GM23338 (cell line): ENCODE measurements around the gene ENOX2.

Experiments
- EZH2 ChIP-seq: fragments of 200-600 bp; sonication (generic); IDR thresholded peaks from one replicate; pipeline ENCODE4 v1.8.0; 2017; ENCODE audit warnings: antibody characterized with exemption, mild to moderate bottlenecking, low read depth; ENCODE audit not compliant: unreplicated experiment
- EZH2phosphoT487 ChIP-seq: fragments of 200-600 bp; sonication (generic); IDR thresholded peaks from one replicate; pipeline ENCODE4 v1.8.1; 2018; ENCODE audit warnings: antibody characterized with exemption; ENCODE audit not compliant: unreplicated experiment
- JUNB ChIP-seq: IDR thresholded peaks from one replicate; pipeline ENCODE4 v1.6.1; 2016; ENCODE audit warnings: antibody characterized with exemption; ENCODE audit not compliant: unreplicated experiment
- NANOG ChIP-seq: IDR thresholded peaks from 2 replicates; pipeline ENCODE4 v1.6.1; 2016; ENCODE audit warnings: antibody characterized with exemption, borderline replicate concordance
- POLR2AphosphoS5 ChIP-seq: IDR thresholded peaks from 2 replicates; pipeline ENCODE4 v1.6.1; 2016; ENCODE audit warnings: antibody characterized with exemption, low read depth
- ZNF114 ChIP-seq: fragments of 250-450 bp; sonication (Bioruptor Pico); IDR thresholded peaks from 2 replicates; pipeline ENCODE4 v1.5.0; 2020; ENCODE audit warnings: mild to moderate bottlenecking, moderate library complexity
- ZNF331 ChIP-seq: fragments of 250-450 bp; sonication (Bioruptor Pico); IDR thresholded peaks from 2 replicates; pipeline ENCODE4 v1.5.0; 2020; ENCODE audit warnings: low read depth, mild to moderate bottlenecking, moderate library complexity
- TF ChIP-seq, protein P1 (sequence below), 2 experiments: fragments of 200-600 bp in 1 of 2; sonication (generic) in 1 of 2; conservative IDR thresholded peaks; 2 replicates each; pipeline versions ENCODE4 v1.5.1 to v1.6.1; 2016 to 2017; ENCODE audit warnings: antibody characterized with exemption in 2 of 2, low read depth in 2 of 2, mild to moderate bottlenecking in 2 of 2, moderate library complexity in 1 of 2
- TF ChIP-seq, protein P2 (sequence below): IDR thresholded peaks from one replicate; pipeline ENCODE4 v1.6.1; 2018; ENCODE audit warnings: antibody characterized with exemption; ENCODE audit not compliant: unreplicated experiment

DNA sequence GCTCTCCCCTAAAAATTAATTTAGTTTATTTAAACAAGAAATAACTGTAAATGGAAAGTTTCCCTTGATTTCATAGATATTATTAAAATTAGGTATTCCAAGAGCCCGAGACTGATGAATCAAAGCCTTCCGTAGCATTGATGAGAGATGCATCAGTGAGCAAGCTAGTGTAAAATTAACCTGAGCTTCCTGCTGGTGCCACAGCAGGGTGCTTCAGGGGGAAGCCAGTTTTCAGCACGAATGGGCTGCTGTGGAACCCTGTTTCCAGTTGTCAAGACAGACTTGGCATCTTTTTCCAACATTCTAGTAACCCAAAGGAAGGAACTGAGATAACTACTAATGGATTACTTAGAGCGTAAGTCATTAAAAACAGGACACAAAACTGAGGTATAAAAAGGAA is 279.5 kb downstream of the ENOX2 start:
- TF ChIP-seq, protein P1, sequence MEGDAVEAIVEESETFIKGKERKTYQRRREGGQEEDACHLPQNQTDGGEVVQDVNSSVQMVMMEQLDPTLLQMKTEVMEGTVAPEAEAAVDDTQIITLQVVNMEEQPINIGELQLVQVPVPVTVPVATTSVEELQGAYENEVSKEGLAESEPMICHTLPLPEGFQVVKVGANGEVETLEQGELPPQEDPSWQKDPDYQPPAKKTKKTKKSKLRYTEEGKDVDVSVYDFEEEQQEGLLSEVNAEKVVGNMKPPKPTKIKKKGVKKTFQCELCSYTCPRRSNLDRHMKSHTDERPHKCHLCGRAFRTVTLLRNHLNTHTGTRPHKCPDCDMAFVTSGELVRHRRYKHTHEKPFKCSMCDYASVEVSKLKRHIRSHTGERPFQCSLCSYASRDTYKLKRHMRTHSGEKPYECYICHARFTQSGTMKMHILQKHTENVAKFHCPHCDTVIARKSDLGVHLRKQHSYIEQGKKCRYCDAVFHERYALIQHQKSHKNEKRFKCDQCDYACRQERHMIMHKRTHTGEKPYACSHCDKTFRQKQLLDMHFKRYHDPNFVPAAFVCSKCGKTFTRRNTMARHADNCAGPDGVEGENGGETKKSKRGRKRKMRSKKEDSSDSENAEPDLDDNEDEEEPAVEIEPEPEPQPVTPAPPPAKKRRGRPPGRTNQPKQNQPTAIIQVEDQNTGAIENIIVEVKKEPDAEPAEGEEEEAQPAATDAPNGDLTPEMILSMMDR (conservative IDR thresholded peaks at IDR 0.05; ENCODE audit: low read depth in 2 of 2) = no peak
- TF ChIP-seq, protein P2, sequence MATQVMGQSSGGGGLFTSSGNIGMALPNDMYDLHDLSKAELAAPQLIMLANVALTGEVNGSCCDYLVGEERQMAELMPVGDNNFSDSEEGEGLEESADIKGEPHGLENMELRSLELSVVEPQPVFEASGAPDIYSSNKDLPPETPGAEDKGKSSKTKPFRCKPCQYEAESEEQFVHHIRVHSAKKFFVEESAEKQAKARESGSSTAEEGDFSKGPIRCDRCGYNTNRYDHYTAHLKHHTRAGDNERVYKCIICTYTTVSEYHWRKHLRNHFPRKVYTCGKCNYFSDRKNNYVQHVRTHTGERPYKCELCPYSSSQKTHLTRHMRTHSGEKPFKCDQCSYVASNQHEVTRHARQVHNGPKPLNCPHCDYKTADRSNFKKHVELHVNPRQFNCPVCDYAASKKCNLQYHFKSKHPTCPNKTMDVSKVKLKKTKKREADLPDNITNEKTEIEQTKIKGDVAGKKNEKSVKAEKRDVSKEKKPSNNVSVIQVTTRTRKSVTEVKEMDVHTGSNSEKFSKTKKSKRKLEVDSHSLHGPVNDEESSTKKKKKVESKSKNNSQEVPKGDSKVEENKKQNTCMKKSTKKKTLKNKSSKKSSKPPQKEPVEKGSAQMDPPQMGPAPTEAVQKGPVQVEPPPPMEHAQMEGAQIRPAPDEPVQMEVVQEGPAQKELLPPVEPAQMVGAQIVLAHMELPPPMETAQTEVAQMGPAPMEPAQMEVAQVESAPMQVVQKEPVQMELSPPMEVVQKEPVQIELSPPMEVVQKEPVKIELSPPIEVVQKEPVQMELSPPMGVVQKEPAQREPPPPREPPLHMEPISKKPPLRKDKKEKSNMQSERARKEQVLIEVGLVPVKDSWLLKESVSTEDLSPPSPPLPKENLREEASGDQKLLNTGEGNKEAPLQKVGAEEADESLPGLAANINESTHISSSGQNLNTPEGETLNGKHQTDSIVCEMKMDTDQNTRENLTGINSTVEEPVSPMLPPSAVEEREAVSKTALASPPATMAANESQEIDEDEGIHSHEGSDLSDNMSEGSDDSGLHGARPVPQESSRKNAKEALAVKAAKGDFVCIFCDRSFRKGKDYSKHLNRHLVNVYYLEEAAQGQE = no peak
- TF ChIP-seq POLR2AphosphoS5 (no peak), EZH2 (no peak), JUNB (no peak), EZH2phosphoT487 (no peak), NANOG (no peak), ZNF331 (CRISPR knock-in tag) (no peak), ZNF114 (CRISPR knock-in tag) (no peak)
